RWPE2 (cell line): ENCODE measurements around the gene KCNAB1.
"Not testable (repeated sequence)": the region's sequence is repeated elsewhere in the genome, so short reads cannot be mapped to it uniquely, and the experiment has no call there.

Source experiments
- ATAC-seq: fragments of 200-7000 bp; cut with Tn5 transposase; 3 replicates; pipeline ENCODE4 v1.9.1; 2021; ENCODE audit warnings: low read depth
- DNase-seq: peaks from one replicate; pipeline ENCODE4 v3.0.0-alpha.2; 2020; ENCODE audit warnings: low spot score
- H3K27ac ChIP-seq: fragments of 450-650 bp; 2 replicates; pipeline ENCODE4 v1.5.1; 2017; ENCODE audit warnings: mild to moderate bottlenecking; ENCODE audit not compliant: poor library complexity, severe bottlenecking
- H3K27me3 ChIP-seq: fragments of 250-450 bp; sonication (Bioruptor Pico); 2 replicates; pipeline ENCODE4 v1.5.1; 2021; ENCODE audit warnings: mild to moderate bottlenecking, moderate library complexity; ENCODE audit not compliant: insufficient read depth, poor library complexity, severe bottlenecking
- H3K36me3 ChIP-seq: fragments of 250-450 bp; sonication (Bioruptor Pico); 2 replicates; pipeline ENCODE4 v1.5.1; 2020; ENCODE audit warnings: low read depth, mild to moderate bottlenecking, moderate library complexity
- H3K4me1 ChIP-seq: fragments of 250-450 bp; sonication (Bioruptor Pico); 2 replicates; pipeline ENCODE4 v1.5.1; 2021; ENCODE audit warnings: mild to moderate bottlenecking, moderate library complexity; ENCODE audit not compliant: insufficient read depth, poor library complexity, severe bottlenecking
- H3K4me3 ChIP-seq: fragments of 250-450 bp; sonication (Bioruptor Pico); 2 replicates; pipeline ENCODE4 v1.5.1; 2021; ENCODE audit warnings: mild to moderate bottlenecking, moderate library complexity; ENCODE audit not compliant: severe bottlenecking
- H3K9me3 ChIP-seq: fragments of 250-450 bp; sonication (Bioruptor Pico); 2 replicates; pipeline ENCODE4 v1.5.1; 2021; ENCODE audit warnings: mild to moderate bottlenecking, moderate library complexity; ENCODE audit not compliant: severe bottlenecking
- TF ChIP-seq, protein P1 (sequence below): fragments of 450-650 bp; IDR thresholded peaks from one replicate; pipeline ENCODE4 v1.5.1; 2017; ENCODE audit warnings: mild to moderate bottlenecking, moderate library complexity; ENCODE audit not compliant: poor library complexity, severe bottlenecking

KCNAB1 gene

GRCh38 chr3:156264771-156265170 is 144.4 kb downstream of the KCNAB1 start:
- Histone ChIP-seq H3K9me3 (no peaks in the 10 kb centered on the region), H3K36me3 (no peaks in the 10 kb centered on the region), H3K27me3 (no peaks in the 10 kb centered on the region), H3K4me3 (no peak overlapping the region), H3K4me1 (no peaks in the 10 kb centered on the region), H3K27ac (no peak overlapping the region)
- ATAC-seq: no peak
- DNase-seq: no peak
- TF ChIP-seq, protein P1, sequence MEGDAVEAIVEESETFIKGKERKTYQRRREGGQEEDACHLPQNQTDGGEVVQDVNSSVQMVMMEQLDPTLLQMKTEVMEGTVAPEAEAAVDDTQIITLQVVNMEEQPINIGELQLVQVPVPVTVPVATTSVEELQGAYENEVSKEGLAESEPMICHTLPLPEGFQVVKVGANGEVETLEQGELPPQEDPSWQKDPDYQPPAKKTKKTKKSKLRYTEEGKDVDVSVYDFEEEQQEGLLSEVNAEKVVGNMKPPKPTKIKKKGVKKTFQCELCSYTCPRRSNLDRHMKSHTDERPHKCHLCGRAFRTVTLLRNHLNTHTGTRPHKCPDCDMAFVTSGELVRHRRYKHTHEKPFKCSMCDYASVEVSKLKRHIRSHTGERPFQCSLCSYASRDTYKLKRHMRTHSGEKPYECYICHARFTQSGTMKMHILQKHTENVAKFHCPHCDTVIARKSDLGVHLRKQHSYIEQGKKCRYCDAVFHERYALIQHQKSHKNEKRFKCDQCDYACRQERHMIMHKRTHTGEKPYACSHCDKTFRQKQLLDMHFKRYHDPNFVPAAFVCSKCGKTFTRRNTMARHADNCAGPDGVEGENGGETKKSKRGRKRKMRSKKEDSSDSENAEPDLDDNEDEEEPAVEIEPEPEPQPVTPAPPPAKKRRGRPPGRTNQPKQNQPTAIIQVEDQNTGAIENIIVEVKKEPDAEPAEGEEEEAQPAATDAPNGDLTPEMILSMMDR: no peak

- ATAC-seq (no peak), DNase-seq (no peak)
- H3K4me3 ChIP-seq: no peak overlapping the region
- no peaks in the 10 kb centered on the region for H3K4me1 ChIP-seq
- TF ChIP-seq, protein P1: no peak
- H3K27ac ChIP-seq: no peak overlapping the region
- H3K36me3 ChIP-seq: no peaks in the 10 kb centered on the region
- H3K9me3 ChIP-seq: no peaks in the 10 kb centered on the region
- no peaks in the 10 kb centered on the region for H3K27me3 ChIP-seq
These were observed 151.1 kb downstream of the KCNAB1 start for GRCh38 chr3:156271508-156271907.

GRCh38 chr3:156271995-156272719 is 151.8 kb downstream of the KCNAB1 start:
- Histone ChIP-seq H3K27me3 (no peaks in the 10 kb centered on the region), H3K4me1 (no peaks in the 10 kb centered on the region), H3K9me3 (no peaks in the 10 kb centered on the region), H3K36me3 (no peaks in the 10 kb centered on the region), H3K27ac (no peak overlapping the region), H3K4me3 (no peak overlapping the region)
- DNase-seq (no peak), ATAC-seq (no peak)
- TF ChIP-seq, protein P1: no peak

DNA sequence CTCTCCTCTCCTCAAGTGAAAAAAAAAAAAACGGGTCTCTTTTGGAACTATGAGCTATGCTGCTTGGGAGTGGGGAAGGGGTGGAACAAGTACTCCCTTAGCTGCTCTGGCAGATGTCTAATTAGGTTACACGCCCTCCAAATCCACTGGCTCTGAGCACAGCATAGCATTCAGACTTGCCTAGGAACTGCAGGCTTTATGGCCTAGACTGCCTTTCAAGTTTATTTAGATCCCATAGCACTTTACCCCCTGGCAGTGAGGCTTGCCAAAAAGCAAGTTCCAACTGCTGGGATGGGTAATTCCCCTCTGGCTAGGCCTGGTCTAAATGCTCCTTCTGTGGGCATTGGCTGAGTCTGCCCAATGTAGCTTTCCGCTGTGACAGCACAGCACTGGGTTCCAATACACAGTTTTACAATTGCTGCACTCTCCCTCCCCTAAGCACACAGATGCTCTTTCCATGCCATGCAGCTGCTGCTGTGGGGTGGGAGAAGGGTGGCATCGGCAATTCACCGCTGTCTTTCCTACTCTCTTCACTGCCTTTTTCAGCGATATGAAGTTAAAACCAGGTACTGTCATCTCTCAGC is 152.8 kb downstream of the KCNAB1 start:
- Histone ChIP-seq H3K27ac (no peak overlapping the region), H3K36me3 (no peaks in the 10 kb centered on the region), H3K4me3 (no peak overlapping the region), H3K27me3 (no peaks in the 10 kb centered on the region), H3K4me1 (no peaks in the 10 kb centered on the region), H3K9me3 (no peaks in the 10 kb centered on the region)
- DNase-seq (no peak), ATAC-seq (no peak)
- TF ChIP-seq, protein P1: no peak

- ATAC-seq: no peak
- H3K36me3 ChIP-seq: no peaks in the 10 kb centered on the region
- TF ChIP-seq, protein P1: no peak
- H3K4me3 ChIP-seq: no peak overlapping the region
- no peak for DNase-seq
- no peaks in the 10 kb centered on the region for H3K4me1 ChIP-seq
- no peak overlapping the region for H3K27ac ChIP-seq
- no peaks in the 10 kb centered on the region for H3K27me3 ChIP-seq
- H3K9me3 ChIP-seq: no peaks in the 10 kb centered on the region
These were observed 154.4 kb downstream of the KCNAB1 start for GRCh38 chr3:156274791-156275190.

- not testable (repeated sequence) for H3K27ac ChIP-seq, H3K36me3 ChIP-seq, H3K4me3 ChIP-seq, DNase-seq, ATAC-seq, H3K4me1 ChIP-seq, H3K9me3 ChIP-seq, H3K27me3 ChIP-seq
These were observed 164.3 kb downstream of the KCNAB1 start for GRCh38 chr3:156284637-156285036.
